ENCODE data around the gene PHAF1. TPM values are rescaled to one million over a fixed set of nuclear protein-coding genes. Genes with fewer than 3 reads are reported as not detected.

Gene PHAF1
- total and polyA plus RNA-seq, 9 of the 15 experiments (the other 6 are each of a cell fraction or from before 2014, with no cell fraction given): 5.1 to 25.4 (median 13.8) TPM

GRCh38 chr16:67149276-67150046 lies 39.7 kb downstream of the PHAF1 start (continued):
- TF ChIP-seq, protein P1, sequence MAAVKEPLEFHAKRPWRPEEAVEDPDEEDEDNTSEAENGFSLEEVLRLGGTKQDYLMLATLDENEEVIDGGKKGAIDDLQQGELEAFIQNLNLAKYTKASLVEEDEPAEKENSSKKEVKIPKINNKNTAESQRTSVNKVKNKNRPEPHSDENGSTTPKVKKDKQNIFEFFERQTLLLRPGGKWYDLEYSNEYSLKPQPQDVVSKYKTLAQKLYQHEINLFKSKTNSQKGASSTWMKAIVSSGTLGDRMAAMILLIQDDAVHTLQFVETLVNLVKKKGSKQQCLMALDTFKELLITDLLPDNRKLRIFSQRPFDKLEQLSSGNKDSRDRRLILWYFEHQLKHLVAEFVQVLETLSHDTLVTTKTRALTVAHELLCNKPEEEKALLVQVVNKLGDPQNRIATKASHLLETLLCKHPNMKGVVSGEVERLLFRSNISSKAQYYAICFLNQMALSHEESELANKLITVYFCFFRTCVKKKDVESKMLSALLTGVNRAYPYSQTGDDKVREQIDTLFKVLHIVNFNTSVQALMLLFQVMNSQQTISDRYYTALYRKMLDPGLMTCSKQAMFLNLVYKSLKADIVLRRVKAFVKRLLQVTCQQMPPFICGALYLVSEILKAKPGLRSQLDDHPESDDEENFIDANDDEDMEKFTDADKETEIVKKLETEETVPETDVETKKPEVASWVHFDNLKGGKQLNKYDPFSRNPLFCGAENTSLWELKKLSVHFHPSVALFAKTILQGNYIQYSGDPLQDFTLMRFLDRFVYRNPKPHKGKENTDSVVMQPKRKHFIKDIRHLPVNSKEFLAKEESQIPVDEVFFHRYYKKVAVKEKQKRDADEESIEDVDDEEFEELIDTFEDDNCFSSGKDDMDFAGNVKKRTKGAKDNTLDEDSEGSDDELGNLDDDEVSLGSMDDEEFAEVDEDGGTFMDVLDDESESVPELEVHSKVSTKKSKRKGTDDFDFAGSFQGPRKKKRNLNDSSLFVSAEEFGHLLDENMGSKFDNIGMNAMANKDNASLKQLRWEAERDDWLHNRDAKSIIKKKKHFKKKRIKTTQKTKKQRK (IDR thresholded peaks at IDR 0.05; ENCODE audit: borderline replicate concordance, low read depth, low read length): no peak
- no peak for TF ChIP-seq SIN3A (IDR thresholded peaks at IDR 0.05; ENCODE audit: borderline replicate concordance in 2 of 2, control insufficient read depth in 1 of 2, low read depth in 2 of 2, low read length in 2 of 2)
- no peak for TF ChIP-seq POLR2AphosphoS2 (IDR thresholded peaks at IDR 0.05; ENCODE audit: low read length)
- TF ChIP-seq SP2 (IDR thresholded peaks at IDR 0.05; ENCODE audit: extremely low read depth, low read depth, low read length, poor library complexity, severe bottlenecking): no peak
- no peak for TF ChIP-seq PCBP2 (IDR thresholded peaks at IDR 0.05; ENCODE audit: low read depth, low read length, poor library complexity, severe bottlenecking)
- 0 out of 2 replicates have a peak, but pooled peaks have one; percentile 29 for TF ChIP-seq SUPT5H (IDR thresholded peaks at IDR 0.05)
- TF ChIP-seq, protein P2, sequence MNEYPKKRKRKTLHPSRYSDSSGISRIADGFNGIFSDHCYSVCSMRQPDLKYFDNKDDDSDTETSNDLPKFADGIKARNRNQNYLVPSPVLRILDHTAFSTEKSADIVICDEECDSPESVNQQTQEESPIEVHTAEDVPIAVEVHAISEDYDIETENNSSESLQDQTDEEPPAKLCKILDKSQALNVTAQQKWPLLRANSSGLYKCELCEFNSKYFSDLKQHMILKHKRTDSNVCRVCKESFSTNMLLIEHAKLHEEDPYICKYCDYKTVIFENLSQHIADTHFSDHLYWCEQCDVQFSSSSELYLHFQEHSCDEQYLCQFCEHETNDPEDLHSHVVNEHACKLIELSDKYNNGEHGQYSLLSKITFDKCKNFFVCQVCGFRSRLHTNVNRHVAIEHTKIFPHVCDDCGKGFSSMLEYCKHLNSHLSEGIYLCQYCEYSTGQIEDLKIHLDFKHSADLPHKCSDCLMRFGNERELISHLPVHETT (CRISPR knock-in tag; conservative IDR thresholded peaks at IDR 0.05 in 1 of 2, IDR thresholded peaks at IDR 0.05 in 1 of 2): no peak
- TF ChIP-seq, protein P3, sequence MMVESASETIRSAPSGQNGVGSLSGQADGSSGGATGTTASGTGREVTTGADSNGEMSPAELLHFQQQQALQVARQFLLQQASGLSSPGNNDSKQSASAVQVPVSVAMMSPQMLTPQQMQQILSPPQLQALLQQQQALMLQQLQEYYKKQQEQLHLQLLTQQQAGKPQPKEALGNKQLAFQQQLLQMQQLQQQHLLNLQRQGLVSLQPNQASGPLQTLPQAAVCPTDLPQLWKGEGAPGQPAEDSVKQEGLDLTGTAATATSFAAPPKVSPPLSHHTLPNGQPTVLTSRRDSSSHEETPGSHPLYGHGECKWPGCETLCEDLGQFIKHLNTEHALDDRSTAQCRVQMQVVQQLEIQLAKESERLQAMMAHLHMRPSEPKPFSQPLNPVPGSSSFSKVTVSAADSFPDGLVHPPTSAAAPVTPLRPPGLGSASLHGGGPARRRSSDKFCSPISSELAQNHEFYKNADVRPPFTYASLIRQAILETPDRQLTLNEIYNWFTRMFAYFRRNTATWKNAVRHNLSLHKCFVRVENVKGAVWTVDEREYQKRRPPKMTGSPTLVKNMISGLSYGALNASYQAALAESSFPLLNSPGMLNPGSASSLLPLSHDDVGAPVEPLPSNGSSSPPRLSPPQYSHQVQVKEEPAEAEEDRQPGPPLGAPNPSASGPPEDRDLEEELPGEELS (CRISPR knock-in tag; IDR thresholded peaks at IDR 0.05; ENCODE audit: borderline replicate concordance): no peak
- TF ChIP-seq ZNF316 (IDR thresholded peaks at IDR 0.05): no peak
- no peak for TF ChIP-seq U2AF2 (optimal IDR thresholded peaks at IDR 0.05; ENCODE audit: low read depth, low read length)
- TF ChIP-seq ZBTB33 (CRISPR knock-in tag; IDR thresholded peaks at IDR 0.05): peak; percentile 71
- TF ChIP-seq CXXC5 (CRISPR knock-in tag; IDR thresholded peaks at IDR 0.05): no peak

Measured in K562 (cell line).